Adrenal gland (tissue), 5 donors: ENCODE measurements around the gene SIRT6.

ENCODE experiments used
- POLR2A ChIP-seq, 2 donors: fragments of 450-650 bp; IDR thresholded peaks; one replicate each; pipeline ENCODE4 v1.6.1; 2017; ENCODE audit warnings: antibody characterized with exemption in 2 of 2, mild to moderate bottlenecking in 2 of 2, moderate library complexity in 1 of 2
- TF ChIP-seq, protein P1 (sequence below), 6 experiments: fragments of 450-650 bp in 4 of 6; fragments of 200-600 bp in 2 of 6; sonication (generic) in 1 of 6; IDR thresholded peaks; 1 replicate in 5 of 6; 2 replicates in 1 of 6; pipeline versions ENCODE4 v1.5.1 to v1.8.0; 2016 to 2021; ENCODE audit warnings: antibody characterized with exemption in 6 of 6, mild to moderate bottlenecking in 2 of 6, moderate library complexity in 1 of 6
- donor health status: DM: no; HTN: no; CAD: no.

- TF ChIP-seq, protein P1, sequence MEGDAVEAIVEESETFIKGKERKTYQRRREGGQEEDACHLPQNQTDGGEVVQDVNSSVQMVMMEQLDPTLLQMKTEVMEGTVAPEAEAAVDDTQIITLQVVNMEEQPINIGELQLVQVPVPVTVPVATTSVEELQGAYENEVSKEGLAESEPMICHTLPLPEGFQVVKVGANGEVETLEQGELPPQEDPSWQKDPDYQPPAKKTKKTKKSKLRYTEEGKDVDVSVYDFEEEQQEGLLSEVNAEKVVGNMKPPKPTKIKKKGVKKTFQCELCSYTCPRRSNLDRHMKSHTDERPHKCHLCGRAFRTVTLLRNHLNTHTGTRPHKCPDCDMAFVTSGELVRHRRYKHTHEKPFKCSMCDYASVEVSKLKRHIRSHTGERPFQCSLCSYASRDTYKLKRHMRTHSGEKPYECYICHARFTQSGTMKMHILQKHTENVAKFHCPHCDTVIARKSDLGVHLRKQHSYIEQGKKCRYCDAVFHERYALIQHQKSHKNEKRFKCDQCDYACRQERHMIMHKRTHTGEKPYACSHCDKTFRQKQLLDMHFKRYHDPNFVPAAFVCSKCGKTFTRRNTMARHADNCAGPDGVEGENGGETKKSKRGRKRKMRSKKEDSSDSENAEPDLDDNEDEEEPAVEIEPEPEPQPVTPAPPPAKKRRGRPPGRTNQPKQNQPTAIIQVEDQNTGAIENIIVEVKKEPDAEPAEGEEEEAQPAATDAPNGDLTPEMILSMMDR (IDR thresholded peaks at IDR 0.05), result no peak
- TF ChIP-seq POLR2A (IDR thresholded peaks at IDR 0.05), result no peak
These were observed 3.2 kb upstream of the SIRT6 start for GRCh38 chr19:4185413-4186086.
